Hematopoietic multipotent progenitor cell treated with erythropoietin and hydrocortisone succinate and interleukin-3 and kit ligand, for 4 days (in vitro differentiated cells): ENCODE data around the gene CDH11.

Source experiments
- DNase-seq: peaks from one replicate; pipeline ENCODE4 v3.0.0-alpha.2; 2015

The CDH11 gene

DNA sequence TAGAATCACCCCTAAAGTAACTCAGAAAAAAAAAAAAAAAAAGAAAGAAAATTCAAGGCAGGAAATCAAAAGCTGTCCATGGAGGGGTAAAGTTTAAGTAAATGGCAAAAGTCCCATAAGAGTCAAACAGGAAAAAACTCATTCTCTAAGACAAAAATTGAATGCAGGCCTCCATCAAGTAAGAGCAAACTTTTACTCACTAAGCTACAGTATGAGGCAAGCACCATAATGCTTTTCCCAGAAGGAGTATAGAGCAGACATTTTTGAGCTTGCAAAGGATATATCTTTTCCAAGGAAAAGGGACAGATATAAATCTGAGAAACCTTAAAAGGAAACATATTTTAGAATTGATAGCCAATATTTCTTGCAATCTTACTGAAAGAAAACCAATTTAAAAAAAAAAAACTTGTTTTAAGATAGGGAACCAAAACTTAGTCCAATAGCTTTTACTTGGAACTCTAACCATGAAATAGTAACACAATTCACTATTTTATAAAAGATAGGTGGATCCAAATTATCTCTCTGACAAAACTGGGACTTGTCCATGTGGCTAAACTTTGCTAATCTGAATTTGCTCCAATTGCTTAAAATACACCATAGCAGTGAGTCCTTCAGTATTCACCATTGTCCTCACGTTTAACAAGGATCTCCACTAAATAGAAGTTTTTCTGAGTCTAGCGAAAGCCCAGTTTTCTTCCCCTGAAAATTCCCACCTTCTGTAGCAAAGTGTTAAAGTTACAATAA, 99.8 kb downstream of the CDH11 start:
- DNase-seq: no peak

DNA sequence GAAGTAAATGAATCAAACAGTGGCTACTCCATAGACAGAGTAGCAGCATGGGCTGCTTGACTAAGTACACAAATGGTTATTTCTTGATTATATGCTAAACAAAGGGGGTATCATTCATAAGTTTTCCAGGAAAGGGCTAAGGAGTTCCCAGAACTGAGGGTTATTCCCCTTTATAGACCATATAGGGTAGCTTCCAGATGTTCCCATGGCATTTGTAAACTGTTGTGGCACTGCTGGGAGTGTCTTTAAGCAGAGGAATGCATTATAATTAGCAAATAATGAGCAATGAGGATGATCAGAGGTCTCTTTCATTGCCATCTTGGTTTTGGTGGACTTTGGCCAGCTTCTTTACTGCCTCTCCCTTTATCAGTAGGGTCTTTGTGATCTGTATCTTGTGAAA, 105.1 kb downstream of the CDH11 start:
- no peak for DNase-seq

DNA sequence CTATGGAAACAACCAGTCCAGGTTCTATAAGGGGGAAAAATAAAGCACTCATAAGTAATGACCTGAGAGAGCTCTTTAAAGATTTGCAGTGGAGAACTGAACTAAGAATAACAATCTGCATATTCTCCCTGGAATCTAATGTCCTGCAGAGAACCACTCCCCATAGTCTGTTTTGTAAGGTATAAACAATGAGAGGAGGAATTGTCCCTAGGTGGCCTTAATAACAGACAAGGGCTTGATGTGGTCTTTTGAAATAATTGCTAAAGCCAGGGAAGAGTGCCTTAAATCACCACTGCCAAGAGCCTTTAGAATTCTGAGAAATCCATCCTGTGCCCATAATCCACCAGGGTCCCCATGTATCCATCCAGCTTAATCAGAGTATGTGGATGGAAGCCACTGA, 106.3 kb downstream of the CDH11 start:
- DNase-seq: no peak

DNA sequence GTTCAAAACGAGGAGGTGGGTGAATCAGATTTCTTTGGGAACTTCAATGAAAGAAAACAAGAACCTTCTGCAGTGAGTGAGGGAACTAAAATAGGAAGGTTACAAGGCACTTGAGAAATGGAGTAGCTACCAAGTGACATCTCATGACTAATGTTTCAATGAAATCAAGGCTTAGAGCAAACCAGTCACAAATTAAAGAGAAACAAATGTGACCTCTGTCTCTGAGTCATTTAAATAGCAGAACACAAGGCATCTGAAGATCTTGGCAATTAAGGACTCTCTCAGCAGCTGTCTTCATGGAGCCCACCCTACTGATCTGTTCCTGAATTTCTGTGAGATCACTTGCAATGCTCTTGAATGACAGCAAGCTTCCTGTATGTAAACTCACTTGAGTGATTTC, 109.5 kb downstream of the CDH11 start:
- no peak for DNase-seq

DNA sequence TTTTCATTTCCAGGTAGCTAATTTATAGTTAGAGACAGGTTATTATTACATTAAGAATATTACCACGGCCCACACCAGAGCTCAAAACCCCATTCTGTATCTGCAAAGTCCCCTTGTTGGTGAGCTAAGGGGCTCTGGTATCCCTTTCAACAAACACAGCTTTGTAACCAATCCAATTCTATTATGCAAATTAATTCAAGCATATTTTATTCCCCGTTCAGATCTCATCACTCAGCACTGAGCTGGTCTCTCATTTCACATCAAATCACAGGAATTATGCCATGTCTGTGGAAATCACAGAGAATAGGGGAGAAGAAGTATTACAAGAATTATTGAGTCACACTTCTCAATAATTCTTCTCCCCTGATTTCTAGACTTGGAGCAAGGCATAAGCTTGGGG, 111.7 kb downstream of the CDH11 start:
- DNase-seq: no peak

DNA sequence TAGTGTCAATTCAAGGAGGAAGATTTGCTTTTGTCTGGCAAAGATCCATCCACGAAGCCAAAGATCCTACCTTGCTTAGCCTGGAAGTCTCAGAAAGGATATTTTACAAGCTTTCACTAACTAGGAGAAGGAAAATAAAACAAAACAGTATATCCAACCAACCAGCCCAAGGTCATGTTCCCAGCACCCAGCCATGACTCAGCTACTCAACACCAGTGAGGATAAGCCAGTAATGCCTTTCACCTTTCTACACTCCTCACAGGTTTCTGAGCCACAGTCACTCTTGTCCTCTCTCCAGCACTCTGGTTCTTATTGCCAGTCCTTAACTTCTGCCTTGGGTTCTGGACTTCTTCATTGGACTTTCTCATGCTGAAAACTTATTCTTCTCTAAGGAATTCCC, 116.2 kb downstream of the CDH11 start:
- no peak for DNase-seq

DNA sequence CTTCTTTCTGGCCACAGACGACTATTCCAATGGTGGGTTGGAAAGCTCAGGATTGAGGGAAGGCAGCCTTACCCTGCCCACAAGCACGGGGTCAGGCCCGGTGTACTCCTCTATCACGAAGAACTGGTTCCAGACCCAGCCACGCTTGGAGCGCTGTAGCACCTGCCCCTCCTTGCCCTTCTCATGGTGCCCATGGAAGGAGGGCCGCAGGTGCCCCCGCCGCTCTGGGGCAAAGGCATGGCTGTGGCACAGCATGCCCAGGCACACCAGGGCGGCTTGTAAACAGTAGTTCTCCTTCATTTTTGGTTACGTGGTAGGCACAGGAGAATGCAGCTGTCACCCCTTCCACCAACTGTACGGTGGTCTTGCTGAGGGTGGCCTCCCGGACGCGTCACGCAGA, 117.3 kb downstream of the CDH11 start:
- DNase-seq: no peak

DNA sequence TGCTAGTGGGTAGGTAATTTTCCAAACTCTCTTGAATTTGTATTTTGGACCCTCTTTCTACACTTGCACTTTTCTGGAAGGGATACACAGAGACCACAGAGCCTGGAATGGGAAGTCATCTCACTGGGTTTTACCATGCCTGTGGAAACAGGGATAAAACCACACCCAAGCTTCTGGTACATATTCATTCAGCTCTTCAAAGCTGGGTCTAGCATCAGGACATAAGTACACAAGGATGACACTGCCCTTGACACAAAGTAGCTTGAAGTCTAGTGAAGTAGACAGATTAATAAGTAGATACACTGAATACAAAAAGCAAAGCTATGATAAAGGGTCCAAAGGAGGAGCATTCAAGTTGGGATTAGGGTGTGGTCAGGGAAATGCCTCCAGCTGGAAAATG, 118.2 kb downstream of the CDH11 start:
- no peak for DNase-seq

DNA sequence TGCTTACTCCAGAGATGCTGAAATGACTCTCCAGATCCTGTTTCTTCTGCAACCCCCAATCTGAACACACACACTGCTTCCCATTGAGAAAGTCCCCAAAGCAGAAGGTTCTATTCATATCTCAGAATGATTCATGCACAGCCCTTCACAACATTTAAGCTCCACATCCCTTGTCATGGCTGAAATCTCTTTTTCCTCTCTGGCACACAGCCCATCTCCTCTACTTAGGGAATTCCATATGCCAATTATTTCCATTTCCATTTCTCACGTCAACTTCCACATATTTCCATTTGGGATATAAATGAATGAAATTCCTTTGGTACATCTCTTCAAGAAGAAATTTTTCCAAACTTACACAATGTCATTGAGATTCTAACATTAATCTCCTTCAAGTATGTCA, 119.6 kb downstream of the CDH11 start:
- DNase-seq: no peak

DNA sequence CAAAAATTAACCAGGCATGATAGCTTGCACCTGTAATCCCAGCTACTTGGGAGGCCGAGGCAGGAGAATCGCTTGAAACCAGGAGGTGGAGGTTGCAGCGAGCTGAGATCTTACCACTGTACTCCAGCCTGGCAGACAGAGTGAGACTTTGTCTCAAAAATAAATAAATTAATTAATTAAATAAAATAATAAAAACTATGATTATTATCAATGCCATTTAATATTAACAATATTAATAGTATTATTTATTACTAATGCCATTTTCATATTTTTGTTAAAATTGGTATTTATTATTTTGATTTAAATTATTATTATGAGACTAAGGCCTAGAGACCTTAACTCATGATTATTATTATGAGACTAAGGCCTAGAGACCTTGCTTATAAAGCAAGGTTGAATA, 121.2 kb downstream of the CDH11 start:
- DNase-seq: no peak

DNA sequence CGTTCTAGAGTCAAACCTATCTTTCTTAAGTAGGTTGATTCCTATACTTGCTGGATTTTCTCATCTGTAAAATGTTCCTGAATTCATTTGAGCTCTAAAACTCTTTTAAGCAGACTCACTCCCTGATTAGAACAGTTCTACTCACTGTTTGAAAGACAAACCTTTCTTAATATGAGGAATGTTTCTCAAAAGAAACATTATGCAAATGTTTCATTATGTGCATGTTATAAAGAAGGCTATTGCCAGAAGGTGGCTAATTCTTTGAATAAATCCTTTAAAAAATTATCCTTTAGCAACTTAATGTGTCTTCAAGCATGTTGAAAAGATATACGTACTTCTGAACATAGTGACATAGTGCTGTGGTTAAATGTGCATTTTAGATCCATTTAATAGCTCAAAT, 124.1 kb downstream of the CDH11 start:
- DNase-seq: no peak

DNA sequence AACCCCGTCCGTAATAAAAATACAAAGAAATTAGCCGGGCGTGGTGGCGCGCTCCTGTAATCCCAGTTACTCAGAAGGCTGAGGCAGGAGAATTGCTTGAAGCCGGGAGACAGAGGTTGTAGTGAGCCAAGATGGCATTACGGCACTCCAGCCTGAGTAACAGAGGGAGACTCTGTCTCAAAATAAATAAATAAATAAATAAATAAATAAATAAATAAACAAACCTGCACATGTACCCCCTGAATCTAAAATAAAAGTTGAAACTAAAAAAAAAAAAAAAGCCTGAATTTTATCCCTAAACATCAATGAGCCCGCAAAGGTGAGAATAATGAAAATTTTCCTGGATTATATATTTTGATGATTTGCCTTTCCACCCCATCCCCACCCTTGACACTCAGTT, 124.7 kb downstream of the CDH11 start:
- no peak for DNase-seq

DNA sequence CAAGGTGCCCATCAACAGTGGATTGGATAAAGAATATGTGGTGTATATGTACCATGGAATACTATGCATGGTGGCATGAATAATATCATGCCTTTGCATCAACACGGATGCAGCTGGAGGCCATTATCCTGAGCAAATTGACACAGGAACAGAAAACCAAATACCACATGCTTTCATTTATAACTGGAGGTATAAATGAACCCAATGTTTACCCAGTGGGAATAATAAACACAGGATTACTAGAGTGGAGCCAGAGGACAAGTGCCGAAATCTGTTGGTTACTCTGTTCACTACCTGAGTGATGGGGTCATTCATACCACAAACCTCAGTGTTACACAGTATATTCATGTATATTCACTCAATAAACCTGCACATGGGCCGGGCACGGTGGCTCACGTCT, 125.2 kb downstream of the CDH11 start:
- no peak for DNase-seq

DNA sequence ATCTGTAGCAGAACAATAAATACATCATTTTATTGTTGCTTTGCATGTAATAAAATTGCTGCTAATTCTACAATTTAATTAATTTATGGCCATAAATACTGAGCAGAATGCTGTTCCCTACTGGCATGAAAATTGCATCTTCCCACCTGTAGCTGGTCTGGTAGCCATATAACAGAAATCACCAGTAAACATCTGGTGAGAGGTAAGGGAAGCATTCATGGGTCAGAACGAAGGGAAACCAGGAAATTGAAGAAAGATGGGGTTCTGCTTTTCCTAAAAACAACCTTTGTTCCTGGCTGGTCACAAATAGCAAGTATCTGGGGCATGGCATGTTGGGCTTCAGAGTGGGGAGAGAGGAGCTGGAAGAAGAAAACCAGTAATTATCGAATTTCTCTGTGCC, 128.4 kb downstream of the CDH11 start:
- no peak for DNase-seq

DNA sequence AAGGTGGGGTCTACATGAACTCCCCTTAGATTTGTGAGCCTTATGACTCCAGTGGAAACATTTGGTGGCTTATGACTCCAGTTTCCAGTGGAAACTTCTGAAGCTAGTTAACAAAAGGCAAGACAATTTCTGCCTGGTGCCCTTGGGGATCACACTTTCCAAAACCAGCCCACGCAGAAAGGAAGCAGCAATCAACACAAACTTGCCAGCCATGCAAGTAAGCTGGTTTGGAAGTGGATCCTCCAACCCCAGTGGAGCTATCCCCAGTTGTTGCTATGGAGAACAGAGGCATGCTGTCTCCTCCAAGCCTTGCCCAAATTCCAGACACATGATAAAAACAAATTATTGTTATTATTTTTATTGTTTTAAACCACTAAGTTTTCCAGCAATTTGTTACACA, 130.9 kb downstream of the CDH11 start:
- DNase-seq: no peak

DNA sequence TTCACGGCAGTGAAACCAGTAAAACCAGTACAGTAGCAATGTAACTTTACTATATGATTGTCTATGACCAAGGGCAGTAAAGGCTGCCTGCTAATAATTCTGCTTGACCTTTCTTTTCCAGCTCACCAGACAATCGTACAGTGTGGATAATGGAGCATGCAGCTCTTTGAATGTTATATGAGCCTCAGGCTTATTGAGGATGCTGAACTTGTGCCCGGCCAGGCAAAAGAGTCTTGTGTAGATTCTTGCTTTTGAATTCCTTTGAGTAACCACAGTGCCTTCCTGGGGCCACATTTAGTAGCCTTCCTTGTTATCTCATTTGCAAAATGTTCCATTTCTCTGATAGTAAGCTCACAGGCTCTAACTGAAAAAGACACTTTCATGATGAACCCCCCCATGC, 131.8 kb downstream of the CDH11 start:
- no peak for DNase-seq

DNA sequence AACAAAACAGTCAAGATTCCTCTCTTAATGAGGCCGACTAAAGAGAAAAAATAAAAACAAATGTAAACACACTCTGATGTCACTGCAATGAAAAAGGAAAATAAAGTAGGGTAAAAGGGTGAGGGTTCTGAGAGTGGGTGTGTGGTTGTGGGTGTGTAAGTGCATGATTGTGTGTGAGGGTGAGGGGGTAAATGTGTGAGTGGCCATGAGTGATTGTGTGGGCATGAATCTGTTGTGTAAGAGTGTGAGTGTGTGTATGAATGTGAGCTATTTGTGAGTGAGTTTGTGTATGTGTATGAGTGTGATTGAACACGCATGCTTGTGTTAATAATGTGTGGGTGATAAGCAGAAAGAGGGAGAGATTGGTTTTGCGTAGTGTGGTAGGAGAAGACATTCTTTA, 132.8 kb downstream of the CDH11 start:
- no peak for DNase-seq

DNA sequence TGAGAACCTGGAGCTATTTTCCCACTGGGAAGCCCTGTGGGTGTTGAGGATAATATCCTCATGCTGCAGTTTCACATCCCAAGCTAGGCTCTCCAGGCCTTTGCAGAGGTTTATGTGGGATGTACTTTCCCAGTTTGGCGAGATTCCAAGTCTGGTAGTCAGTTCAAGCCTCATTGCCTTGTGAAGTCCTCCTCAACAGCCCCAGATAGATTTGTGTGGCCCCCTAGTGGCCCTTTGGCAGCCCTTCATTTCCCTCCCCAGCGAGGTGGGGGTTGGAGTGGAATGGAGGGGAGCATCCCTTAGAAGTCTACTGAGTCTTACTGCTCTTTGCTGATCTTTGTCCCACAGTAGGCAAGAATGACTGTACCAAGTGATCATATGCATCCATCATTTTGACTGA, 137.9 kb downstream of the CDH11 start:
- peak; percentile 16 for DNase-seq

DNA sequence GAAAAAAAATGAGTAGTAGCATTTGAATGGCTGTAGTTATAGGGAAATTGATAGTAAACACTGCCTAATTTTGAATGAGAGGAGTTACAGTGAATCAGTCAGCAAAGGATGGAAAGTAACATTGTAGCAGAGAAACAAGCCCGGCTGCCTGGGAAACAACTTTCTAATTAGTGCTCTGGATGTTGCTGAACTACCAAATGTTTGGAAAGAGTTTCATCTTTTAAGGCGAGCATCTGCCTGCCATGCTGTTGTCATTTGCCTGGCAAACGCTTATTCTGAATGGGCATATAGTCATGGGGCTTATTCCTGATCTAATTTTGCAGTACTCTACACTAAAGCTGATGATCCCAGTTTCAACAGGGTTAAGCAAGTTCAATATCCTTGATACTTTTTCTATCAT, 138.6 kb downstream of the CDH11 start:
- no peak for DNase-seq

DNA sequence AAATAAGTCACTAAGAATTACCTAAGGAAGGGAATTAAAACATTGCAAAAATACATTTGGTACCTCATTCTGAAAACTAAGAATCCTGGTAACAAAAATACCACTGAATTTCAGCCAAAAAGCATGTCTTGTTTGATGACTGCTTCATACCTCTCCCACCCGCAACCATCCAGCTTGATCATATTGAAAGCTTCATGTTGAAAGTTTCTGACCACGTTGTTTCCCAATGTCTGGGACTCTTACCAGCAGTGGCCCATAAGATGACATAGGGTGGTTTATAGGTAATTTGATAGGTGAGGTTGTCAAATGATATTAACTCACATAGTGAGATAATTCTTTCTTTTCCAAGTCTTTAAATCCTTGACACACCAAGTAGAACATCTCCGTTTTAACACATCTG, 139.3 kb downstream of the CDH11 start:
- no peak for DNase-seq

DNA sequence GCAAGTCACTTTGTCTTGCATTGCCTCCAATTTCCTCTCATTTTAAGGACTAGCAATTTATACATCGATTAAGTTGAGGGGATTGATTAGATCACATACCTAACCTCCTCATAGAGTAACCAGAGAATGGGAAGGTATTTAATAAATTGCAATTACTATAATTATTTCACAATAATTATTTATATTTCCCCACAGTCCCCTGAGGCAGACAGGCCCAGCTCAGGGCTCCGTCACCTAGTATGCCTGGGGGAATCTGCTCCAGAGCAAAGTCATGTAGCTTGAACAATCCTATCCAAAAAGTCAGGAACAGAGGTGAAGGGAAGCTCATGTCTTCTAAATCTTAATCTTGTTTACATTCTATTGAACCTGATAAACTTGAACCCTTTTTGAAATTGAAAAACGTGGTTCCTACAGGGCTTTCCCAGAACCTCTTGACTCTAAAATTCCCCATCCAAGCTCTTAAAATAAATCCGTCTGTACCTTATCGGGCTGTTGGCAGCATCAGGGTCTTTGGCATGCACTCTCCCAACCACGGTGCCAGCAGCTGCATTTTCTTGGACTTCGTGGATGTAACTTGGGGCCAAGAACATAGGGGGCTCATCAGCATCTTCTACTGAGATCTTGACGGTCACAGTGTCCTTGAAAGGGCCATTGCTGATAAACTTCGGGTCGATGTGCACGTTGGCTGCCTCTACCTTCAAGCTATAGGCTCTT, 140.1 kb downstream of the CDH11 start:
- DNase-seq: no peak

DNA sequence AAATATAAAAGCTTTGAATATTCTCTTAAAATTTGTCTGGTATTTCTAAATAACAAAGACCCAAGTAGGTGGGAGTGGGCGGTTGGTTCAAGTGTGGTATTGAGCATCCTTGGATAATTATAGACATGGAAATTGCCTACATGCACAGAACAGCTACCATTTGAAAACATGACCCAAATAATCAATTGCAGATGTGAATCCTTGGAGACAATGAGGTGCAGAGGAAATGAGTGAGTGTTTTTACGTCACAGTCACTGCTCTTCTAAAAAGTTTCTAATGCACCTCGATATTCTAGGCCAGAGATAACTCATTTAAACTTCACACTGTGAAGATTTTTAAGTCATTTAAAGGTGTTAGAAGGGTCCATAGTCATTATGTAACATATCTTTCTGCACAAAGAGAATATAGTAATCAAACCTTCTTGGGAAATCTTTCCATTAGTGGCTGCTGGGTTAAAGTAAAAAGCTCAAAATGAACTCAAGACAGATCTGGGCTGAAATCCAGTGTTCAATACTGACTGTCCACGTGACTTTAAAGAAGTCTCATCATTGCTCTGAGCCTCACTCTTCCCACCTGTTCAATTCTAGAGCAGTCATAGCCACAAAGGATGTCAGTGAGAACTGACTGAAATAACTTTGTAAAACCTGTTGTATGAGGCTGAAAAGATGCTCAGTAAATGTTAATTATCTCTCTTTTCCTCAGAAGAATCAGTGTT, 144.5 kb downstream of the CDH11 start:
- DNase-seq: no peak

DNA sequence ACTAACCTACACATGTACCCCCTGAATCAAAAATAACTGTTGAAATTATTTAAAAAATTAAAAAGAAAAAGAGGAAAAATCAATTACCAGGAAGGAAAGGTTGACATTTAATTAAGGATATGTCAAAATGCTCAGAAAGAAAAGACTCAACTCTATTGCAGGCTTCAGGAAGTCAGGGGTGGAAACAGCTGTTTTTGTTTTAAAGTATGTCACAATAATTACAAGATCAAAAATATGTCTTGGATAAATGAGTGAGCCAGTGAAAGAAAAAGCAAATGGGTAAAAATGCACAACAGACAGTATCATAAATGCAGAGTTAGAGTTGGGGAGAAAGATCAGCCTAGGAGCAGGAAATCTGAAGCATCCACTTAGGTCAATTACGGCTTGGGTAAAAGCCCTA, 146.0 kb downstream of the CDH11 start:
- DNase-seq: no peak

DNA sequence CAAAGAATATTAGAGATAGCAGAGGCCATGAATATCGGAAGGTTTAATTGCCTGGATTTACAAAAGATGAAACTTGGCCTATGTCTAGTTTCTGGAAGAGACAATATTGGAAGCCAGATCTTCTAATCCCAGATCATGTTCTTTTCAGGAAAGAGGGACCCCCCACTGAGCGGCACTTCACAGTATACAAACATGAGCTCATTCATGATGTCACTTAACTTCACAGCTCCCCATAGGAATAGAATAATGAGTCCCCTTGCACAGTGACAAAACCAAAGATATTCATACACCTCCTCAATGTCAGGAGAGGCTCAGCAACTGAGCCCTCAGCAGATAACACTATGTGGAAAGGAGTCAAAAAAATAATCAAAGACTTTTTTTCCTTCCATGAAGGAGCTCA, 147.5 kb downstream of the CDH11 start:
- DNase-seq: no peak
